ENCODE results near the gene CCDC83.
"Not testable (repeated sequence)": the region's sequence is repeated elsewhere in the genome, so short reads cannot be mapped to it uniquely, and the experiment has no call there.

CCDC83 gene

GRCh38 chr11:85914425-85914824 is 59.2 kb downstream of the CCDC83 start:
- Histone ChIP-seq H3K27ac (no peak overlapping the region), H3K4me3 (no peak overlapping the region)
- DNase-seq (ENCODE audit: low spot score): no peak
- TF ChIP-seq CTCF (IDR thresholded peaks at IDR 0.05): no peak

- DNase-seq (ENCODE audit: low spot score): no peak
- Histone ChIP-seq H3K4me3 (no peak overlapping the region), H3K27ac (no peak overlapping the region)
- no peak for TF ChIP-seq CTCF (IDR thresholded peaks at IDR 0.05)
Observed at GRCh38 chr11:85918910-85919794, 64.0 kb downstream of the CCDC83 start.

- no peak for DNase-seq (ENCODE audit: low spot score)
- no peak for TF ChIP-seq CTCF (IDR thresholded peaks at IDR 0.05)
- no peak overlapping the region for H3K4me3 ChIP-seq
- no peak overlapping the region for H3K27ac ChIP-seq
Observed at GRCh38 chr11:85922367-85922766, 67.2 kb downstream of the CCDC83 start.

- no peak for DNase-seq (ENCODE audit: low spot score)
- no peak overlapping the region for H3K27ac ChIP-seq
- TF ChIP-seq CTCF (IDR thresholded peaks at IDR 0.05): no peak
- no peak overlapping the region for H3K4me3 ChIP-seq
Observed at GRCh38 chr11:85923455-85923854, 68.3 kb downstream of the CCDC83 start.

GRCh38 chr11:85926653-85927214 is 71.6 kb downstream of the CCDC83 start:
- not testable (repeated sequence) for DNase-seq (ENCODE audit: low spot score); H3K4me3 ChIP-seq; H3K27ac ChIP-seq

GRCh38 chr11:85930879-85931366 is 75.7 kb downstream of the CCDC83 start:
- H3K4me3 ChIP-seq: no peak overlapping the region
- no peak for TF ChIP-seq CTCF (IDR thresholded peaks at IDR 0.05)
- H3K27ac ChIP-seq: no peak overlapping the region
- DNase-seq (ENCODE audit: low spot score): no peak

- no peak for DNase-seq (ENCODE audit: low spot score)
- H3K4me3 ChIP-seq: peak overlapping the region; percentile 55
- no peak overlapping the region for H3K27ac ChIP-seq
- TF ChIP-seq CTCF (IDR thresholded peaks at IDR 0.05): no peak
Observed at GRCh38 chr11:85934596-85935169, 79.5 kb downstream of the CCDC83 start.

Measured in coronary artery (tissue), 2 donors.